T-helper 1 cell treated with Interleukin-12 subunit alpha and Interleukin-12 subunit beta and Interleukin-4 antibody, amounts not matched to agents 30 ng/mL and 1 ng/mL, for 36 hours (primary cell): Measurements from ENCODE around the gene TTC14. TPM values are rescaled to one million over a fixed set of nuclear protein-coding genes. Genes with fewer than 3 reads are reported as not detected.

Source experiments
- intact Hi-C: fragments of 100-400 bp; cut with micrococcal nuclease; formaldehyde crosslinking; loops from one replicate; pipeline ENCODE4 v1.15.1; 2024
- total RNA-seq: library from RNA; stranded (reverse); gene quantifications from 2 replicates; pipeline ENCODE4 v1.2.3, GENCODE V29; 2022

The TTC14 gene
- total RNA-seq, 1 donor from 2014 or later = 67.7 TPM

DNA sequence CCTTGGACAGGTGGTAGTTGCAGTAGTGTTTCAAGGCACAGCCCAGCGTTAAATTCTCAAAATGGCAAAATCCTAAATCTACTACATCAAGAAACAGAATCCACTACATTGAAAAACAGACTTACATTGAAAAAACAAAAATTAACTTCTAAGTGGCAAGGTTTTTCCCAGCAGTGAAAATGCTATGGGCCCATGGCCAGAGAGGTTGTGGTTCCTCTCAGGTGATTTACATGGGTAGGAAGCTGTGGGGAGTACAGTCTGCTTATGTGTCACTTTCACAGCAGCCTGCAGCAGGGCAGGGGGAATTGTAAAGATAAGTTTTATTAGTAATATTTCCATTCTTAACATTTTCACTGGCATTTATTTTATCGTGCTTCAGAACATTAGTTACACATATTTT is 24.9 kb downstream of the TTC14 start:
- intact Hi-C loops = no loop called here

DNA sequence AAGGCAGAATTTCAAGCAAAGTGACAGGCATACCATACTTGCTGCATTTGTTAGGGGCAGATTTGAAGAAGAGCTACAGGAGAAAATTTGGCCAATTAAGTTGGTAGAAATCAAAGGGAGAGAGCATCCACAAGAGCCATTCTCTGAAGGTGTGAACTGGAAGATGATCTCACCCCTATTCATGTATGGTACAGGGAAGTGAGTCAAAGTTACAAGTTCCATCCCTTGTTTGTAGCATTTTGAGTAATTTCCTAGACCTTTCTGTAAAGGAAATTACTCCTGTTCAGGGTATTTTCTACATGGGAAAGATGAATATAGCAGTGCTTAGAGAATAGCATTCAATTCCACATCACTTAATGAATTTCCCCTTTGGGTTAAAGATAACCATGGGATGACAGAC is 28.4 kb downstream of the TTC14 start:
- intact Hi-C loops = no loop called here

DNA sequence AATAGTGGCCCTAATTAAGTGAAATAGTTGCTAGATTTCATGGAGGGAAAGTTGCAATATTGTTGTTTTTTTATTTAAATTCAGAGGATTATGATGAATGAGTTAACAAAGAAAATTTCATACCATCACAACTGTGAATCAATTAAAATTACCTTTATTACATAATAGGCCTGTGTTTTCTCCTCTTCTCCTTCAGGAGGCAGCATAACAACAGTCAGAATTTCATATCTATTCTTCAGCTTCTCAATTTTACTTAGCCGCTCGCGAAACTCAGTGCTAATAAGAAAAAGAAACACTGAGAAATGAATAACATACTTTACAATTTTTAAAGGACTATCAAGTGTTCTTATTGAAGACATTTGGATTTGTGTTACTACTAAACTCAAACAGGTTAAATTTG is 29.4 kb downstream of the TTC14 start:
- intact Hi-C loops = no loop called here

DNA sequence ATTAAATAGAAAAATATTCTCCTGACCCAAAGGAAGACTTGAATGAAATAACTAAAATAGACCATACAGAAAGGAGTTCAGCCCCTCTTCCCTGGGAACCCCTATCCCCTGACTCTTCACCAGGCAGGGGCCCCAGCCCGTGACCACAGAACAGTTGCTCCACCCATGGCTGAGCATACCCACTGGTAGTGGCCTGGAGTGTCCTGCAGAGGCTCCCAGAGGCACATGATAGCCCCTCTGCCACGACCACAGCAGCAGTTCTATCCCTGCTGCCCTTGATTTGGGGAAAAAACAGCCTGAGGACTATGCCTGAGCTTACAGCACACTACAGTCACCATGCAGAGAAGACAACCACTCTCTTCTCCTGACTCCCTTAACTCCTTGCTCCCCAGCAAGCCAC is 31.8 kb downstream of the TTC14 start:
- intact Hi-C loops = no loop called here

DNA sequence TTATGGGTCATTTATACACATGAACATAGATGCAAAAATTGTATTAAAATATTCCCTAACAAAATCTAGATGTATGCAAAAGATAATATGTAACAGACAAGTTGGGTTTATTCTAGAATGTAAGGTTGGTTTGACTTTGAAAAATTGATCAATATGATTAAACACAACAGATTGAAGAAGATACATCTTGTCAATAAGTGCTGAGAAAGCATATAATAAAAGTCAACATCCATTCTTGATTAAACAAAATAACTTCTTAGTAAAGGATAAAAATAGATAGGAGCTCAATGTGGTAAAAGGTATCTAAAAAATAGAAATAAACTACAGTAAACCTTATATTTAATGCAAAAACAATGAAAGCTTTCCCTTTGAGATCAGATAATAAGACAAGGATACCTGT is 39.0 kb downstream of the TTC14 start:
- intact Hi-C loops = no loop called here

DNA sequence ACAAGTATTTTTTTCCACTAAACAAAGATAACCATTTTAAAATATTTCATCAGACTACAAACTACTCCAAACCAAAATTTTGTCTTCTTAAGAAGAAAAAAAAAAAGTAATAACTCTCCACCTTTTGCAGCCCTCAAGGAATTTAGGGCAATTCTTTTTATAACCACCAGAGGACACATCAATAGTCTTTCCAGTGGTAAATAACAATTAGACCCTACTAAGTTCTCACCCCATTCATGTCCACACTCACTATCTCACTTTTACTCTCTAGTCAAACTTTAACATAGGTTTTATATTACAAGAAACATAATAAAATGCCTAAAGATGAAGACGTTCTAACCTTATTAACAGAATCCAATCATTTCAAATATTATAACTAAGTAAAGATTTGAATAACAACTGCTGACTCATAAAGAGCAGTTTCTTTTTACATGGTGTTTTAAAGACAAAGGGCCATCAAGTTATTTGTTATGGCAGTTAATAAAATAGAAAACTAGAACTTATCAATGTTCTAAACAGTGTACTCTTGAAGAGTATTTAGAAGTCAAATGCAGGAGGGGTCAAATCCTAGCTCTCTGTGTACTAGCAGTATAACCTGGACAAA is 44.3 kb downstream of the TTC14 start:
- intact Hi-C loops = no loop called here

DNA sequence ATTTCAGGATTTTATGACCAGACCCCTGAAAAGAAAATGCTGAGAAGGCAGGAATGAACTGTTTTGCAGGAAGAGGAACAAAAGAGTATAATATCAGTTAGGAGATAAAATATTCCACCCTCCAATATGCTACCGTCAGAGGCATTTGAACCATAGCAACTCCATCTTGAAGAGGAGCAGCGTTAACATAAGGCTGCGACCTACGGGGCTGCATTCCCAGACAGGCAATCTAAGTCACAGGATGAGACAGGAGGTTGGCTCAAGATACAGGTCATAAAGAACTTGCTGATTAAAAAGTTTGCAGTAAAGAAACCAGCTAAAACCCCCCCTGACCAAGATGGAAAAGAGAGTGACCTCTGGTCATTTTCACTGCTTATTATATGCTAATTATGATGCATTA is 54.4 kb downstream of the TTC14 start:
- intact Hi-C loops = no loop called here

DNA sequence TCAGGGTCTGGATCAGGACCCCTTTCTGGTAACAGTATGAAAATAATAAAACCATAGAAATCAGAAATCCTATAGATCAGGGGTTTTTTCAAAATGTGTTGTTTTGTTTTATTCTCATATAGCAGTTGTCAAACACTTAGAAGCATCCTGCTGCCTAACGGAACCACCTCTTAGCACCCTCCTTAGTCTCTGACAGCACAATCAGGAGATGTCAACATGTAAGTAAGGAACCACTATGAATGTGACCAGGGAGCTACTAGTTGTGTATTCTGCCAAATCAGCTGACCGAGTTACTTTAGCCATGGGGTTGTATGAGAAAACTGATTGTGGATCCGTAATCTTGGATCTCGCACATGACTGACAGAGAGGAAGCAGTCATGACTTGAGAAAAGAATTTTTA is 55.1 kb downstream of the TTC14 start:
- intact Hi-C loops = no loop called here

Other genes with a start within 250 kb of the TTC14 start
- gene CCDC39, start 77.3 kb downstream of the TTC14 start, total RNA-seq = not detected in 2 replicates